Mononuclear cell (primary cell): ENCODE measurements around the gene DCDC2C. TPM values are rescaled to one million over a fixed set of nuclear protein-coding genes. Genes with fewer than 3 reads are reported as not detected.

Experiments
- H3K27me3 ChIP-seq: 2 replicates; pipeline ENCODE4 v1.6.0; 2011; ENCODE audit warnings: low read length, control low read depth; ENCODE audit not compliant: insufficient read depth
- H3K4me1 ChIP-seq: 2 replicates; pipeline ENCODE4 v1.5.1; 2011; ENCODE audit warnings: mild to moderate bottlenecking, low read length, control low read depth; ENCODE audit not compliant: insufficient read depth
- H3K4me3 ChIP-seq: 2 replicates; pipeline ENCODE4 v1.5.1; 2011; ENCODE audit warnings: mild to moderate bottlenecking, low read length, moderate library complexity
- H3K9me3 ChIP-seq: 2 replicates; pipeline ENCODE4 v1.5.1; 2011; ENCODE audit warnings: low read depth, mild to moderate bottlenecking, control low read depth, low read length
- total RNA-seq: library from RNA; depleted of rRNA; stranded (reverse); fragments of >200 nt; gene quantifications from one replicate; pipeline ENCODE4 v1.2.3, GENCODE V29; 2012

The DCDC2C gene
- total RNA-seq, 1 donor: not detected

GRCh38 chr2:3666613-3666975 lies 36.8 kb upstream of the DCDC2C start:
- Histone ChIP-seq H3K27me3 (no peaks in the 10 kb centered on the region), H3K9me3 (no peaks in the 10 kb centered on the region), H3K4me3 (no peak overlapping the region), H3K4me1 (no peaks in the 10 kb centered on the region)

- no peaks in the 10 kb centered on the region for H3K9me3 ChIP-seq
- no peaks in the 10 kb centered on the region for H3K4me1 ChIP-seq
- H3K4me3 ChIP-seq: no peak overlapping the region
- H3K27me3 ChIP-seq: no peaks in the 10 kb centered on the region
These were observed 36.2 kb upstream of the DCDC2C start for GRCh38 chr2:3667151-3667631.

GRCh38 chr2:3669656-3670055 lies 33.7 kb upstream of the DCDC2C start:
- H3K27me3 ChIP-seq: no peaks in the 10 kb centered on the region
- H3K9me3 ChIP-seq: no peaks in the 10 kb centered on the region
- no peaks in the 10 kb centered on the region for H3K4me1 ChIP-seq
- H3K4me3 ChIP-seq: no peak overlapping the region

- Histone ChIP-seq H3K27me3 (no peaks in the 10 kb centered on the region), H3K9me3 (no peaks in the 10 kb centered on the region), H3K4me1 (no peaks in the 10 kb centered on the region), H3K4me3 (no peak overlapping the region)
These were observed 33.0 kb upstream of the DCDC2C start for GRCh38 chr2:3670376-3670775.

- Histone ChIP-seq H3K27me3 (no peaks in the 10 kb centered on the region), H3K4me1 (no peaks in the 10 kb centered on the region), H3K4me3 (no peak overlapping the region), H3K9me3 (no peaks in the 10 kb centered on the region)
These were observed 32.4 kb upstream of the DCDC2C start for GRCh38 chr2:3670941-3671340.

GRCh38 chr2:3672861-3673678 lies 30.3 kb upstream of the DCDC2C start:
- no peak overlapping the region for H3K4me3 ChIP-seq
- no peaks in the 10 kb centered on the region for H3K4me1 ChIP-seq
- H3K9me3 ChIP-seq: no peaks in the 10 kb centered on the region
- H3K27me3 ChIP-seq: no peaks in the 10 kb centered on the region

- Histone ChIP-seq H3K4me3 (no peak overlapping the region), H3K9me3 (no peaks in the 10 kb centered on the region), H3K27me3 (no peaks in the 10 kb centered on the region), H3K4me1 (no peaks in the 10 kb centered on the region)
These were observed 29.1 kb upstream of the DCDC2C start for GRCh38 chr2:3674066-3674845.

- Histone ChIP-seq H3K4me3 (no peak overlapping the region), H3K27me3 (no peaks in the 10 kb centered on the region), H3K4me1 (no peaks in the 10 kb centered on the region), H3K9me3 (no peaks in the 10 kb centered on the region)
These were observed 27.7 kb upstream of the DCDC2C start for GRCh38 chr2:3675687-3676086.

GRCh38 chr2:3677436-3677835 lies 25.9 kb upstream of the DCDC2C start:
- Histone ChIP-seq H3K27me3 (no peaks in the 10 kb centered on the region), H3K4me3 (no peak overlapping the region), H3K4me1 (no peaks in the 10 kb centered on the region), H3K9me3 (no peaks in the 10 kb centered on the region)

- Histone ChIP-seq H3K4me1 (no peaks in the 10 kb centered on the region), H3K27me3 (no peaks in the 10 kb centered on the region), H3K9me3 (no peaks in the 10 kb centered on the region), H3K4me3 (no peak overlapping the region)
These were observed 25.2 kb upstream of the DCDC2C start for GRCh38 chr2:3678212-3678611.

GRCh38 chr2:3679180-3679579 lies 24.2 kb upstream of the DCDC2C start:
- Histone ChIP-seq H3K9me3 (no peaks in the 10 kb centered on the region), H3K4me1 (no peaks in the 10 kb centered on the region), H3K4me3 (no peak overlapping the region), H3K27me3 (no peaks in the 10 kb centered on the region)

- Histone ChIP-seq H3K4me3 (no peak overlapping the region), H3K9me3 (no peaks in the 10 kb centered on the region), H3K4me1 (no peaks in the 10 kb centered on the region), H3K27me3 (no peaks in the 10 kb centered on the region)
These were observed 23.6 kb upstream of the DCDC2C start for GRCh38 chr2:3679616-3680393.

GRCh38 chr2:3680548-3681345 lies 22.6 kb upstream of the DCDC2C start:
- Histone ChIP-seq H3K4me1 (no peaks in the 10 kb centered on the region), H3K27me3 (no peaks in the 10 kb centered on the region), H3K9me3 (no peaks in the 10 kb centered on the region), H3K4me3 (no peak overlapping the region)

- Histone ChIP-seq H3K9me3 (no peaks in the 10 kb centered on the region), H3K4me1 (no peaks in the 10 kb centered on the region), H3K27me3 (no peaks in the 10 kb centered on the region), H3K4me3 (no peak overlapping the region)
These were observed 21.8 kb upstream of the DCDC2C start for GRCh38 chr2:3681625-3682024.
